Measurements from ENCODE around the gene NMRK2. TPM values are rescaled to one million over a fixed set of nuclear protein-coding genes. Genes with fewer than 3 reads are reported as not detected.

NMRK2 gene
- total RNA-seq, 1 experiment from 2014 or later = not detected

GRCh38 chr19:3983542-3983914 lies 50.7 kb downstream of the NMRK2 start:
- CTCF ChIA-PET = interaction anchor here (0.6 kb wide), 1 partner anchor 16 kb away, joined by 3 read pairs; no protein-coding TSS in a partner anchor
- peak overlapping the region; percentile 17 for H3K27ac Mint-ChIP-seq (ENCODE audit: unreplicated experiment)
- BruUV-seq (replicated peaks) = no TSS peak
- H3K9me3 Mint-ChIP-seq (ENCODE audit: low read depth, unreplicated experiment) = no peaks in the 10 kb centered on the region
- H3K36me3 Mint-ChIP-seq (ENCODE audit: insufficient read depth, unreplicated experiment) = peaks cover 69% of the 10 kb centered on the region
- peaks cover 7% of the 10 kb centered on the region for H3K4me1 Mint-ChIP-seq (ENCODE audit: low read depth, unreplicated experiment)
- peak overlapping the region; percentile 65 for H3K4me3 Mint-ChIP-seq (ENCODE audit: low read depth, unreplicated experiment)
- DNase-seq = no peak
- H3K27me3 Mint-ChIP-seq (ENCODE audit: unreplicated experiment) = no peaks in the 10 kb centered on the region
- no peak for TF ChIP-seq CTCF (IDR thresholded peaks at IDR 0.05; ENCODE audit: unreplicated experiment)
- intact Hi-C loops (cut with micrococcal nuclease; ENCODE audit: unreplicated experiment) = no loop called here

GRCh38 chr19:3983936-3984583 lies 51.2 kb downstream of the NMRK2 start:
- H3K27me3 Mint-ChIP-seq (ENCODE audit: unreplicated experiment) = no peaks in the 10 kb centered on the region
- CTCF ChIA-PET = interaction anchor here (0.6 kb wide), 1 partner anchor 17 kb away, joined by 3 read pairs; no protein-coding TSS in a partner anchor
- no peaks in the 10 kb centered on the region for H3K9me3 Mint-ChIP-seq (ENCODE audit: low read depth, unreplicated experiment)
- no peak for DNase-seq
- no peak for TF ChIP-seq CTCF (IDR thresholded peaks at IDR 0.05; ENCODE audit: unreplicated experiment)
- peaks cover 7% of the 10 kb centered on the region for H3K4me1 Mint-ChIP-seq (ENCODE audit: low read depth, unreplicated experiment)
- peak overlapping the region; percentile 17 for H3K27ac Mint-ChIP-seq (ENCODE audit: unreplicated experiment)
- intact Hi-C loops (cut with micrococcal nuclease; ENCODE audit: unreplicated experiment) = no loop called here
- peaks cover 65% of the 10 kb centered on the region for H3K36me3 Mint-ChIP-seq (ENCODE audit: insufficient read depth, unreplicated experiment)
- no TSS peak for BruUV-seq (replicated peaks)
- H3K4me3 Mint-ChIP-seq (ENCODE audit: low read depth, unreplicated experiment) = peak overlapping the region; percentile 65

GRCh38 chr19:3984584-3984907 lies 51.7 kb downstream of the NMRK2 start:
- DNase-seq = no peak
- CTCF ChIA-PET = interaction anchor here (1.3 to 1.5 kb wide), 2 partner anchors 16 to 274 kb away, joined by 4 to 9 read pairs; no protein-coding TSS in a partner anchor
- intact Hi-C loops (cut with micrococcal nuclease; ENCODE audit: unreplicated experiment) = no loop called here
- peak overlapping the region; percentile 65 for H3K4me3 Mint-ChIP-seq (ENCODE audit: low read depth, unreplicated experiment)
- no TSS peak for BruUV-seq (replicated peaks)
- H3K27ac Mint-ChIP-seq (ENCODE audit: unreplicated experiment) = peak overlapping the region; percentile 17
- H3K36me3 Mint-ChIP-seq (ENCODE audit: insufficient read depth, unreplicated experiment) = peaks cover 60% of the 10 kb centered on the region
- H3K27me3 Mint-ChIP-seq (ENCODE audit: unreplicated experiment) = no peaks in the 10 kb centered on the region
- TF ChIP-seq CTCF (IDR thresholded peaks at IDR 0.05; ENCODE audit: unreplicated experiment) = no peak
- no peaks in the 10 kb centered on the region for H3K9me3 Mint-ChIP-seq (ENCODE audit: low read depth, unreplicated experiment)
- H3K4me1 Mint-ChIP-seq (ENCODE audit: low read depth, unreplicated experiment) = peaks cover 7% of the 10 kb centered on the region

- Mint-ChIP-seq H3K4me3 (ENCODE audit: low read depth, unreplicated experiment) (peak within 1 kb of the TSS; percentile 65), H3K27ac (ENCODE audit: unreplicated experiment) (peak within 1 kb of the TSS; percentile 17), H3K36me3 (ENCODE audit: insufficient read depth, unreplicated experiment) (peaks cover 60% of the 10 kb centered on the region), H3K9me3 (ENCODE audit: low read depth, unreplicated experiment) (no peaks in the 10 kb centered on the region), H3K4me1 (ENCODE audit: low read depth, unreplicated experiment) (peaks cover 7% of the 10 kb centered on the region), H3K27me3 (ENCODE audit: unreplicated experiment) (no peaks in the 10 kb centered on the region)
- TF ChIP-seq CTCF (IDR thresholded peaks at IDR 0.05; ENCODE audit: unreplicated experiment) = no peak
- intact Hi-C loops (cut with micrococcal nuclease; ENCODE audit: unreplicated experiment) = loop anchor here (5.0 kb wide), 2 partner anchors 133 to 217 kb away; no protein-coding TSS in a partner anchor
- CTCF ChIA-PET = interaction anchor here (1.3 to 1.5 kb wide), 2 partner anchors 16 to 275 kb away, joined by 4 to 9 read pairs; no protein-coding TSS in a partner anchor
- BruUV-seq (replicated peaks) = TSS peak; percentile 69
- peak; percentile 83 for DNase-seq
Observed at GRCh38 chr19:3984908-3985642, 52.2 kb downstream of the NMRK2 start, which contains the start of gene EEF2. Gene EEF2, minus strand, starts transcription at chr19:3985463. Its CDS starts 83 bp downstream, at chr19:3985380.

Measured in Calu3 (cell line).